Measurements from ENCODE around the gene CKAP2L.

The CKAP2L gene

DNA sequence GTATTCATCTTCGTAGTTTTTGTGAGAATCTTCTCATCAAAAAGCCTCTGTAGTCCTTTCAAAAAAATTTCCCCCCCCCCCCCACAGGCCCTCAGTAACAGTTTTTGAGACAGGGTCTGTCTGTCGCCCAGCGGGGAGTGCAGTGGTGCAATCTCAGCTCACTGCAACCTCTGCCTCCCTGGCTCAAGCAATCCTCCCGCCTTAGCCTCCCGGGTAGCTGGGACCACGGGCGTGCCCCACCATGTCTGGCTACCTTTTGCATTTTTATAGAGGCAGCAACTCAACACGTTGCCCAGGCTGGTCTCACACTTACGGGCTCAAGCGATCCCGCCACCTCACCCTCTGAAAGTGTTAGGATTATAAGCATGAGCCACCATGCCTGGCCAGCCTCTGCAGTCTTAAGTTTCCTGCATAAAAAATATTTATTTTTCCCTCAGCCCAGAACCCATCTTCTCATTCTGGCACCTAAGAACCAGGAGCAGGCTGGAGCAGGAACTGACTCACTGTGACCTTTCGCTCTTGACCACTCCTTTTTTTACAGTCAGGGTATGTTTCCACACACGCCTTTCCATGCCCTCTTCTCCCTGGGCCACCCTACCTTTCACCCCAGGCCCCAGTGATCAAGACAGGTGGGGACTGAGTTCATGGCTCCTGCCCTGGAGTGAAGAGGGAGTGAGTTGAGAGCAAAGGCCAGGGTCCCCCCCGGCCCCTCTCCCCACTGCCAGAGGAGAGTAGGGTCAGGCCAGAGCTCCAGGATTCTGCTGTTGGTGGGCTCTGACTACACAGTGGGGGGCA lies 76.1 kb downstream of the CKAP2L start:
- Histone ChIP-seq H3K27me3 (ENCODE audit: insufficient read depth, low read depth, severe bottlenecking) (no peaks in the 10 kb centered on the region), H3K27ac (no peak overlapping the region), H3K36me3 (no peaks in the 10 kb centered on the region), H3K9me3 (ENCODE audit: severe bottlenecking) (no peaks in the 10 kb centered on the region), H3K4me3 (ENCODE audit: low read depth, low read length) (no peak overlapping the region)
- TF ChIP-seq, protein P1, sequence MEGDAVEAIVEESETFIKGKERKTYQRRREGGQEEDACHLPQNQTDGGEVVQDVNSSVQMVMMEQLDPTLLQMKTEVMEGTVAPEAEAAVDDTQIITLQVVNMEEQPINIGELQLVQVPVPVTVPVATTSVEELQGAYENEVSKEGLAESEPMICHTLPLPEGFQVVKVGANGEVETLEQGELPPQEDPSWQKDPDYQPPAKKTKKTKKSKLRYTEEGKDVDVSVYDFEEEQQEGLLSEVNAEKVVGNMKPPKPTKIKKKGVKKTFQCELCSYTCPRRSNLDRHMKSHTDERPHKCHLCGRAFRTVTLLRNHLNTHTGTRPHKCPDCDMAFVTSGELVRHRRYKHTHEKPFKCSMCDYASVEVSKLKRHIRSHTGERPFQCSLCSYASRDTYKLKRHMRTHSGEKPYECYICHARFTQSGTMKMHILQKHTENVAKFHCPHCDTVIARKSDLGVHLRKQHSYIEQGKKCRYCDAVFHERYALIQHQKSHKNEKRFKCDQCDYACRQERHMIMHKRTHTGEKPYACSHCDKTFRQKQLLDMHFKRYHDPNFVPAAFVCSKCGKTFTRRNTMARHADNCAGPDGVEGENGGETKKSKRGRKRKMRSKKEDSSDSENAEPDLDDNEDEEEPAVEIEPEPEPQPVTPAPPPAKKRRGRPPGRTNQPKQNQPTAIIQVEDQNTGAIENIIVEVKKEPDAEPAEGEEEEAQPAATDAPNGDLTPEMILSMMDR (IDR thresholded peaks at IDR 0.05; ENCODE audit: low read depth, low read length): no peak
- DNase-seq: no peak

DNA sequence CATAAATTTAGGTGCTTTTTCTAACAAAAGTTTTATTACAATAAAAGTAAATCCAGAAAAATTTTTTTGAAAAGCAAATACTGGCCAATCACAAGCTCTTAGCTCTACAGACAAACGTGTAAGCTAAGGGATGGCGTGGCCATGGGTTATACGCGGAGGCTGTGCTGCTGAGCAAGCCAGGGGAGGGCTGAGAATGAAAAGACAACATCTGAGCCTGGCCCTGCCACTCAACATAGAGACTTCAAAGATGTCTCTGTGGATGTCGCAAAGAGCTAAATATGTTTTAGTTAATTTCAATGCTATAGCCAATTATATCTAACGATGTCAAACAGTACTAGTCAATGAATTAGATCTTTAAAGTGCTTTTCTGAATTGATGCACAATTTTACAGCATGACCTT lies 76.9 kb downstream of the CKAP2L start:
- H3K27ac ChIP-seq: no peak overlapping the region
- no peak overlapping the region for H3K4me3 ChIP-seq (ENCODE audit: low read depth, low read length)
- H3K36me3 ChIP-seq: no peaks in the 10 kb centered on the region
- H3K9me3 ChIP-seq (ENCODE audit: severe bottlenecking): no peaks in the 10 kb centered on the region
- TF ChIP-seq, protein P1 (IDR thresholded peaks at IDR 0.05; ENCODE audit: low read depth, low read length): no peak
- DNase-seq: no peak
- no peaks in the 10 kb centered on the region for H3K27me3 ChIP-seq (ENCODE audit: insufficient read depth, low read depth, severe bottlenecking)

All from WERI-Rb-1 (cell line).